CMK (cell line): ENCODE results near the gene HOXC5.

ENCODE experiments used
- DNase-seq: peaks from one replicate; pipeline ENCODE4 v3.0.0-alpha.2; 2010; ENCODE audit warnings: low read depth

Gene HOXC5

DNA sequence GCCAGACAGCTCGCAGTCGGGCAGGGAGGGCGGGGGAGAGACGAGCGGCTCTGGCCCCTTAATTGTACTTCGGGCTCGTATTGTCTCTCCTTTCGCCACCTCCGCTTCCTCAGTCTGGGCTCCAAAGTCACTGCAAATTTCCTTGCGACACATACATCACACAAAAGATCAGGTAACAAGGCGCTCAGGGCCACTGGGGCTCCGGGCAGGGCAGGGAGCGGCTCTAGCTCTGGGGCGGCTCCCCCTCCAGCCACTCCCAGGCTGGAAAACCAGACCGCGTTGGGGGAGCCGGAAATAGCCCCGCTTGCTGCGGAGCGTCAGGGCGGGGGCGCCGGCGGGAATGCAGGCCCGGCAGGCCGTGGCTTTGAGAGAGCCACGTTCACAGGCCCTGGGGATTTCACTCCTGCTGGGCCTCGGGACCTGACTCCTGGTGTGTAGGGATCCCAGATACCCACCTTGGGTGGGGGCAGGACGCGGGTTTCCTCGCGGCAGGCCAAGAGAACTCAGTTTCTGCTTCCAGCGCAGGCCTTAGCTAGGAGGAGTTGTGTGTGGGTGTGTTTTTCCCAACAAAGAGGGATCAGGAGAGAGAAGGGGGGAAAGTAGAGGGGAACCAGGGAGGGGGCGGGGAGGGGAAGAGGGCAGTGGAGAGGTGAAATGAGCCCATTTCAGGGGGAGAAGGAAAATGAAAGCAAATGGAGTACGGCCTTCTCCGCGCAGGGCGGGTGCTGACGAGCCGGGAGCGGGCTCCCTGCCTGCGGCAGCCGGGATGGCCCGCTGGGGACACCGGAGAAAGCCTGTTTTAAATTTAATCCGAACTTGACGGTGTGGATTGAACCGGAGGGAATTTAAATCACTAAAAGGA lies 37.2 kb upstream of the HOXC5 start:
- DNase-seq = no peak

GRCh38 chr12:53996240-53997203 lies 36.3 kb upstream of the HOXC5 start:
- DNase-seq = no peak

- DNase-seq = no peak
Observed at GRCh38 chr12:53997204-53998109, 35.4 kb upstream of the HOXC5 start.

- DNase-seq = no peak
Observed at GRCh38 chr12:53998110-53998899, 34.5 kb upstream of the HOXC5 start.

- DNase-seq = no peak
Observed at GRCh38 chr12:53998900-53999236, 34.0 kb upstream of the HOXC5 start.

DNA sequence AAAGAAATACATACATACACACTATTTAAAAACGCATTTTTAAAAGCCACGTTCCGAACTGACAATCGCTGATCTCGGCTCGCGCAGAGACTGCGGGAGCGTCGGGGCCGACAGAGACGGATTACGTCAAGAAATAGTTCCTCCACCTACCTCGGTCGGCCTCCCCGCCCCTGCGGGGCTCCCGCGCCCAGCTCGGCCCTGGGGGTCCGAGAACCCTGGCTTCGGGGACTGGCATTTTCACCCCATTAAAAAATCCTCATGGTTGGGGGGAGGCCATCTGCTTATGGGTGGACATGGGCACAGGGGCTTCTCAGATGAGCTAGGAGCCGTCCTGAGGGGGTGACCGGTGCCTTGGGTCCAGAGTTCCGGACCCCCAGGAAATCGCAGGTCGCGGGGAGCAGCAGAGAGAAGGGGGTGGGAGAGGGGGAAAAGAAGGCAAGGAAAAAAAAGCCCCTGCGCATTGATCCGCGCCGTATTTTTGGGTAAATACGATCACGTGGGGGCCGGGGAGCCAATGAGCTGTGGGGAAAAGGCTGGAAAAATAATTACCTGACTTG lies 33.2 kb upstream of the HOXC5 start:
- DNase-seq = no peak

DNA sequence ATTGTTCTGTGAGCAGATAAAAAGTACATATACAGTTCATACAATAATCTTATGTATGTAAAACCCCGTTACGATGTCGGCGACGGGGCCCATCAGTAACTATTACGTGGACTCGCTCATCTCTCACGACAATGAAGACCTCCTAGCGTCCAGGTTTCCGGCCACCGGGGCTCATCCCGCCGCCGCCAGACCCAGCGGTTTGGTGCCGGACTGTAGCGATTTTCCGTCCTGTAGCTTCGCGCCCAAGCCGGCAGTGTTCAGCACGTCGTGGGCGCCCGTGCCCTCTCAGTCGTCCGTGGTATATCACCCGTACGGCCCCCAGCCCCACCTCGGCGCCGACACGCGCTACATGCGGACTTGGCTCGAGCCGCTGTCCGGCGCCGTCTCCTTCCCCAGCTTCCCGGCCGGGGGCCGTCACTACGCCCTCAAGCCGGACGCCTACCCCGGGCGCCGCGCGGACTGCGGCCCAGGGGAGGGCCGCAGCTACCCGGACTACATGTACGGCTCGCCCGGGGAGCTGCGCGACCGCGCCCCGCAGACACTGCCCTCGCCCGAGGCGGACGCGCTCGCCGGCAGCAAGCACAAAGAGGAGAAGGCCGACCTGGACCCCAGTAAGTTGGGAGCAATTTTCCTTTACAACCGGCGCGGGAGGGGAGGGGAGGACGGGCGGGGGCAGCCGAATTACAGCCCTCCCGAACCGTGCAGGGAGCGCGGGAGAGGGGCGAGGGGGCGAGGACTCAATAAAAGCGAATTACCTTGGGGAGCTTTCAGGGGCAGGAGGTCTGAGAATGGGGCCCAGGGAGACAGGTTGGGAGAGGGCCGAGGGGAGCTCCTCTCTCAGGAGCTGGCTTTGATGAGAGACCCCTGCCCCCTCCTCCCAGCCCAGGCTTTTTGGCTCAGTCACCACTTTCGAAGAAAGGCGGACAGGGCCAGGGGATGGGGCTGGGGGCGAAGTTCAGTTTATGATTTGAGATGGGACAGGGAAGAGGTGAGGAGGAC lies 32.4 kb upstream of the HOXC5 start, which contains the start of gene HOXC9:
HOXC9 (plus strand) TSS at position 46 of the 999 bp plus-strand sequence; CDS start at position 74, 28 bp downstream.
- no peak for DNase-seq

- DNase-seq = no peak
Observed at GRCh38 chr12:54001283-54002187, 31.3 kb upstream of the HOXC5 start.

DNA sequence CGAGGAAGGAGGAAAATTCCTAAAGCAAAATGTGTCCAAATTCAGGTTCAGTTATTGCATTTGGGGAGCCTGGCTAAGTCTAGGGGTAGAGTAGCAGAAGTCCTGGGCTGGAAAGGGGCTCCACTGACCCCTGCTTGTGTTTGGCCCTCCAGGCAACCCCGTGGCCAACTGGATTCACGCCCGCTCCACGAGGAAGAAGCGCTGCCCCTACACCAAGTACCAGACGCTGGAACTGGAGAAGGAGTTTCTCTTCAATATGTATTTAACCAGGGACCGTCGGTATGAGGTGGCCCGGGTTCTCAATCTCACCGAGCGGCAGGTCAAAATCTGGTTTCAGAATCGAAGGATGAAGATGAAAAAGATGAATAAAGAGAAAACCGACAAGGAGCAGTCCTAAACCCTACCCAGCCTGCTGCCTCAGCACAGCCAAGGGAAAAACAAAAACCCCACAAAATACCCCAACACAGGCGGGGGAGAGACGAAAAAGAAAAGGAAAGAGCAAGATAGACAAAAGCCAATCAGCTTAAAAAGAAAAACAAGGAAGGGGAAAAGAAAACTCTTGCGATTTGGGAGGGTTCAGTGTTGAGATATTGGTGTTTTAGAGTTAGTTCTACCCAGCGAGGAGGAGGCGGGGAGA lies 30.5 kb upstream of the HOXC5 start:
- DNase-seq = no peak

DNA sequence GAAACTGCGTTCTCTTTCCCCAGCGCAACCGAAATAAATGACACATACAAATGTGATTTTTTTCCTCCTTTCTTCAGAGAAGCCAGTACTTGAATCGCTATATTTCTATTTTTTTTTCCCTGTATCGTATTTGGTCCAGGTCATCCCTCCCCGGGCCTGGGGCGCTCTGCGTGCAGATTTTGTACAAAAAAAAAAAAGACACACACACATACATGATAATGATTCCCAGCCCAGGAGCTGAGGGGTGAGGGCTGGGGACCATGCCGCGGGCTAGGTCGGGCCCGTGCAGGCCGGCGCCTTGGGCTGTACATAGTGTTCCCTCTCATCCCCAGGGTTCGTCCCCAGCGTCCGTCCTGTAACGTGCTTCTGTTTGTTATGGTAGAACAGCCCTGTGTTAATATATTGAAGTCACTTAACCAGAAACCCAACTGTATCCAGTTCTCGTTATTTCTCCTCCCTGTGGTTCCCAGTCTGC lies 29.9 kb upstream of the HOXC5 start:
- DNase-seq = no peak

DNA sequence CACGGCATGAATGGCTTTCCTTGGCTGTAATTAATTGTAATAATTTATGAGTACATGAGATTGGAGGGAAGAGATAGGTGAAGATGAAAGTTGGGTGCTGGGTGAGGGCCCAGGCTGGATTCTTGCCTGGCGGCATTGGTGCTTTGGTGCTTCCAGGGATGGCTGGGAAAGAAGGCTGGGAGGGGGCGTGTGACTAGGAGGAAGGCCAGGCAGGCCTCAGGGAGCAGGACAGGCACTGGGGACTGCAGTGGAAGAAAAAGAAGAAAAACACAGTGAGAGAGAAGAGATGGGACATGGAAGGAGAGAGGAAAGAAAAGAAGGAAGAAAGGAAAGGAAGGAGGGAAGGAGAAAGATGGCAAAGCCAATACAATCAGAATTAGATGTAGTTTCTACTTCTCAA lies 29.2 kb upstream of the HOXC5 start:
- DNase-seq = no peak

DNA sequence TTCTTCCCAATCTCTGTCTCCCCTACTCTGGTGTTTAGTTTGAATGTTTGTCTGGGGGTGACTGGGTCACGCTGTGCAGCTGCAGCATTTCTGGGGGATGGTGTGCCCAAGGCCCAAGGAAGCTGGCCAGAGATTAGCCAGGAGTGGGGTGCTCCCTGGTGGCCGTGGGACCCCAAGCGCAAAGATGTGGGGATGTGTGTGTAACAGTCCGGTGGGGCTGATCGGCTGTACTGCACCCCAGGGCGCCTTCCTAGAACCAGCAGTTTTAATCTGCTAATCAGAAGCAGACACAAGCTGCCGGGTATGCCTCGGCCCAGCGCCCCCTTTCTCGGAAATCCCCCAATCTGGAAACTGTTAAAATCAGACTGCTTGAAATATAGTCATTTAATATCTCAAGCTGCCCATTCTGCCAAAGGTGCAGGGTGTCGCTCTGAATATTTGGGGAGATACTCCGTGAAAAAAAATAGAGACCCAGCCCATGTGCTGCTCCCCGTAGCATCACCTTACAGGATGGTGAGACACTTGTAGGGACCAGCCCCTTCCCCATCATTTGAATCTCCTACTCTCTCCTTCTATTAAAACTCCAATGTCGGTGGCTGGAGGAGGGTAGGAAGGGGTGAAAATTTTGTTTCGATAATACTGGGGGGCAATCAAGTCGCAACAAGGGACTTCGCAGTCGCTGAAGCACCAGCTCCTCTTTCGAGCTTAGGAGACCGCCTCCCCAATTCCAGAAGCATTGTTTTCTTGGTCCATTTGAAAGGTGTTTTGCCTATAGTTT lies 28.6 kb upstream of the HOXC5 start:
- DNase-seq = no peak

DNA sequence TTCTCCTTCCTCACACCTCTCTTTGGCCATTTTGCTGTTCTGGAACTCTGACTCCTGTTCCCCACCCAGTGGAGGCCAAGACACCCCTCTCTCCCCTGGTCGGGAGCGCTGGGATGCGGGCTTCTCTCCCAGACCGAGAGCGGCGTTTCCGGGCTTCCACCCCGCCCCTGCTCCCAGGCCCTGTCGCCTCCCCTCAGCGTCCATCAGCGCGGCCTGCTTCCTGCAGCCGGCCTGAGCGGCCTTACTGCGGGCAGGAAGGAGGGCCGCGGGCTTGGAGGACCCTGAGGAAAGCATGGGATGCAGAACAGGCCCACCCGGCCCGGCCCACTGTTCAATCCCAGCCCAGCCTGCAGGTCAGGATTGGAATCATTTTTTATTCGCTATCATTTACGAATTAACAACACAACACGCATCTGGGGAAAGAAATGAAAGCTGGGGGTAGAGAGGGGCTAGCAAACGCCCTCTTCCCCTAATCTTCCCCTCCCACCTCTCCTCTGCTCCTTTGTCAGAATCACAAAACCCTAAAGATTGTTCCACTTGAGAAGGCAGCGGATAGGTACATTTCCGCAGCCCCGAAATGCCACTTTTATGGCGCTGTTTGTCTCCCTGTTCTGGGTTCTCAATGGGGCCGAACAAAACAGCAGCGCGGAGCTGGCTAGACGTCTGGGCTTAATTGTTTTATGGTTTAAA lies 27.9 kb upstream of the HOXC5 start:
- DNase-seq = no peak

DNA sequence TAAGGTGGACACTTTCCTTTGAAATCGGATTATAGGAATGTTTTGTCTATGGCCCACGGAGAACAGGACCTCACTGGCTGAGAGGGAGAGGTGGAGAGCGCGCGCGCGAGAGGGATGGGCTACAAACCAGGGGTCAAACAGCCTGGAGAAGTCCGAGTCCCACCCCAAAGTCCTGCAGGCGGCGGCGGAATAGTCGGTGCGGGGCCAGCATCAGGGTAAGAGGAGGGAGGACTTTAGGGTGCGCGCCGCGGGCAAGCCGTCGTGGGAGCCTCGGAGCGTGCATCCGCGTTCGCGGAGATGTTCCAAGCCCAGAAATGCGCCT lies 27.4 kb upstream of the HOXC5 start:
- DNase-seq = no peak

GRCh38 chr12:54005853-54006558 lies 26.8 kb upstream of the HOXC5 start:
- peak; percentile 46 for DNase-seq
